HG03280 (cell line): ENCODE measurements around the gene ADRA2A.

ENCODE experiments used
- ATAC-seq: cut with Tn5 transposase; IDR thresholded peaks from one replicate; pipeline ENCODE4 v1.9.1; 2021; ENCODE audit warnings: mild to moderate bottlenecking, moderate library complexity; ENCODE audit not compliant: unreplicated experiment

ADRA2A gene

DNA sequence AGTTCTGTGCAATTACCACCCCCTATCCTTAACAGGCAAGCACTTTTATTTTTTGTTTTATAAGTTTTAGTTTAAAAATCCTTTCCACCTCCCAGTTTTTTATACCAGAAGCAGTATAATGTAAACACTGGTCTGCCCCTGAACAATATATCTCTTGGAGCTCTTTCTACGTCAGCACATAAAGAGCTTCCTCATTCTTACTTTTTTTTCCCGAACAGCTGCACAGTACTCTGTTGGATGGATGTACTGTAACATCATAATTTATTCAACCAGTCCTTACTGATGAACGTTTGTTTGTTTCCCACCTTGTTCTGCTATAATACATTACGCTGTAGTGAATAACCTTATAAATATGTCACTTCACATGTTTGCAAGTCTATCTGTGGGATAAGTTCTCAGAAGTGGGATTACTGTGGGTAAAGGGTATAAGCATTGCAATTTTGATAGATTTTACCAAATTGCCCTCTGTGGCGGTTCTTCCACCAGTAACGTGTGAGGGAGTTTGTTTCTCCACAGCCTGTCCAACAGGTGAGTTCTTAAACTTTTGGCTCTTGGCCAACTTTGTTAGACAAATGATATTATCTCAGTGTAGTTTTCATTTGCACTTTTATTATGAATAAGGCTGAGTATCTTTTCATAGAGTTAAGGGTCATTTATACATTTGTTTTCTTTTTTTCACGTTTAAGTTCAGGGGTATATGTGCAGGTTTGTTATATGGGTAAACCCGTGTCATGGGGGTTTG lies 32.8 kb downstream of the ADRA2A start:
- ATAC-seq: no peak

DNA sequence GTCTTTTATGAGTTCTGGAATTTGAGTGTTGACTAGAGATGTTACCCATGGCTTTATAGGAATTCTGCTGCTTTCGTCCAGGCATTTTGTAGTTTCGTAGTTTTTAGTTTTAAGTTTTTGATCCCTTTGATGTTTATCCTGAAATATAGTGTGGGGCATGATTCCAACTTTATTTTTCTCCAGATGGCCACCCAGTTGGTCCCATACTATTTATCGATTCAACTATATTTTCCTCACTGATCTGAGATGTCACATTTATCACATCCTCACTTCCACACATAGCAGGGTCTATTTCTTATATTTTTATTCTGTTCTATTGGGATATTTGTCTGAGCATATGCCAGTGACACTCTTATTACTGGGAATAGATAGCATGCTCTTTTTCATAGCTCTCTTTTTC lies 33.9 kb downstream of the ADRA2A start:
- no peak for ATAC-seq

DNA sequence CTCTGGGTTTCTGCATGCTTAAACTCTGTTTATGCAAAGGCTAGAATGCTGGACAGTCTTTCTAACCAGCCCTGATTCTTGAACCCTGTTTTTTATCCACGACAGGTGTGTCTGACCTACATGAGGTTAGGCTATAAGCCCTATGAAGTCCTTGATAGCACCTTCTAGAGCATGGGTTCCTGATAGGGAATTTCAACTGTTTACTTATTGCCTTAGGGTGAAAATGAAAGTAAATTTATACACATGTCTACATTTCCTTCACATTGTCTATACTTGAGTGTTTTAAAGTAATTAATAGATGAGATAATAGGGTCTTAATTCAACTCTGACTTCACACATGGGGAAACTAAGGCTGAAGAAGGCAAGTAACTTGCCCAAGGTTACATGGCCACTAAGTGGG lies 35.5 kb downstream of the ADRA2A start:
- no peak for ATAC-seq

DNA sequence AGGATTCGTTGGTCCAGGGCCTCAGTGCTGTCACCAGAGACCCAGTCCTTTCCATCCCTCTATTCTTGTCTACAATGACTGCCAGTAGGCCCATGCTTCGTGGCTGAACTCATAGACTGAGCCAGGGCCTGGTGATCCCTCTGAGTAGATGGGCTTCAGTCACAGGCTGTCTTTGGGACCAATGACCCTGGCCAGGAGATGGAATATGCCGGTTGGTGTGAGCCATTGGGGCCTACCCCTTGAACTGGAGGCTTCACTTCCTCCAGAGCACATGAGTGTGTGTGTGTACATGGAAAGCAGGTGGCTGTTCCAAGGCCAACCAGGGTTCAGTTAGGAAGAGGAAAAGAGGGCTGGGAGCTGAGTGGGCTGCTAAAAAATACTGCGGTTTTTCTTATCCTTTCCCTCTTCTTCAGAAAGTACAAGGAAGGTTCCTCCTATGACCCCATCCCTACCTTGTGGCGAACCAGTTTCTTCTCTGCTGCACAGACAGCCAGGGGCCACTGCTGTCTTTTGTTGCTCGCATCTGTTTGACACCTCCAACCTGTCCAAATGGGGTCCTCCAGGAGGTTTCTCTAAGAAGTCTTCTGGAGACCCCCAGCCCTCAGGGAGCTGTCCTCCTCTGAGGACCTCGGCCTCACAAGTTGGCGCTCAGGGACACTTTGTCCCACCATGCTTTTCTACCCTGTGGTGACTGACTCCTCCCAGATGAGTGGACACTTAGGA lies 36.6 kb downstream of the ADRA2A start:
- ATAC-seq: no peak

DNA sequence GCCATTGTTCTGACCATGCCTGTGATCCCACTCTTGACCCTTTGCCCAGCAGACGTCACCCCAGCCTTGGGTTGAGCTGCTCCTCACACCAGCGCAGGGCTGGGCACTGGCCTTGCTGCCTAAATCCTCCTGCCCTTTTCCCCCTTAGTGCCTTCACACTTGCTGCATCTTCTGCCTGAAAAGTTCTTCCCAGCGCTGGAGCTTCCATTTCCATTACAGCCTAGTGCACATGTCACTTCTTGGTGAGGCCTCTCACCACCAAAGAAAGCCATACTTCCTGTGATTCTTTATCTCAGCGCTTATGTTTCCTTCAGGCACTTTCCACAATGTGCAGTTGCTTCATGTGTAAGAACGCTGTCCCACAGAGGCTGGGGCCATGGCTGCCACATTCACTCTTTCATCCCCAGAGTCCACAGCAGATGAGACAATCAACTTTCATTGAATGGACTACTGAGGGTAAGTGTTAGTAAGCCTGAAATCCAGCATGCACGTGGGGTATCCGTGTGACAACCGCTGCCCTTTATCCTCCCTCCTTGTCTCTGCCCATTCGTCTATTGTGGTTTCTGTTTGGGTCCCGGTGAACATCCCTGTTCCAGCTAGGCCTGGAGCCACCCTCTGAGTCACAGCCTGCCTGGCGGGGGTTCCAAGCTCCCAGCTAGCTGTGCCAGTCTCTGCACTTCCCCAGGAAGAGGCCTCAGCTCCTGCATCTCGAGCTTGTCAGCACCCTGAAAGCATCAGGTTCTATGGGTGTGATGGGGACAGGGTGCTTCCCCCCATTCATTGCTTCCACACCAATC lies 37.3 kb downstream of the ADRA2A start:
- no peak for ATAC-seq

DNA sequence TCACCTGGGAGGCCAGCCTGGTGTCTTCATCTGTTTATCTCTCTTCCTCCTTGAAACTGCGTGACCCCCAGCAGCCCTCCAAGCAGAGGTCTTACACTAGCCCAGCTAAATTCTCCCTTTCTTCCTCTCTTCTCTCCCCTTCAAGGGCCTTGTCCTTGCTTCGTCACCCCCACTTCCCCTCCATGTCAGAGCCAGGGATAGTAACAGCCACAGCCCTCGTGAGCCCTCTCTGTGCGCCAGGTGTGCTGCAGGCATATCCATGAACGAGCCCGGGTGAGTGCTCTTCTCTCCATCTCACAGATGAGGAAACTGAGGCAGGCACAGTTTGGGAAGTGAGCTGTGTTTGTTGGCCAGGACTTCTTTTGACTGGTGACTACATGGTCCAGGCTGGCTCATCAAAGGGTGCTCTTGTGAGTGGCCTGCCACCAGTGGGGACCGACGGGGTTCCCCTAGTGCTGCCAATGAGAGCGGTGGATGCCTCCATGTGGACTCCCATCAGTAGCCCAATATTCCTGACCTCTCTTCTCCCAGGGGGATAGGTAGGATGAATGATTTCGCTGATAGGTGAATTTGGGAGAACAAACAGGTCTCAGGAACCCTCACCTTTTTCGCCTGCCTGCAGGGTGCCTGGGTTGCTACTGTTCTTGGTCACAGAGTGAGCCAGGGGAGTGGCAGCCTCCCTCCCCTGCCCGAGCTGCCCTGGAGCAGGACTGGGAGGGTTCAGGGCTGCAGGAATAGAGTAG lies 38.1 kb downstream of the ADRA2A start:
- ATAC-seq: no peak

DNA sequence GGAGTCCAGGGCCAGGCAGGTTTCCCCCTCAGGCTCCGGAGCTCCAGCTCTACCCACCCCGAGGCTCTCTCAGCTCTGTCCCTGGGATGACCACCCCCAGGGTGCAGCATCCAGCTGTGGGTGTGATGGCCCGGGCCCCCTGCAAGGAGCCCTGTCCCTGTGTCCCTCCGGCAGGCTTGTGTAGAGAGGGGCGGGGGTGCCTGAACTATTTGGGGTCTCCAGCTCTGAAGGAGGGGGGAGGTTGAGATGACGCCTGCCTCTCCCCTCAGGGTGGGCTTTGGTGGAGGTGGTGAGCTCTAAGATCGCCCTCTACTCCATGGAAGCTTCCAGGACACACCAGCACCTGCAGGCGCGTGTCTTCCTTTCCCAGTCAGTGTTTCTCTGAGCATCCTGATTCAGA lies 39.4 kb downstream of the ADRA2A start:
- ATAC-seq: no peak

DNA sequence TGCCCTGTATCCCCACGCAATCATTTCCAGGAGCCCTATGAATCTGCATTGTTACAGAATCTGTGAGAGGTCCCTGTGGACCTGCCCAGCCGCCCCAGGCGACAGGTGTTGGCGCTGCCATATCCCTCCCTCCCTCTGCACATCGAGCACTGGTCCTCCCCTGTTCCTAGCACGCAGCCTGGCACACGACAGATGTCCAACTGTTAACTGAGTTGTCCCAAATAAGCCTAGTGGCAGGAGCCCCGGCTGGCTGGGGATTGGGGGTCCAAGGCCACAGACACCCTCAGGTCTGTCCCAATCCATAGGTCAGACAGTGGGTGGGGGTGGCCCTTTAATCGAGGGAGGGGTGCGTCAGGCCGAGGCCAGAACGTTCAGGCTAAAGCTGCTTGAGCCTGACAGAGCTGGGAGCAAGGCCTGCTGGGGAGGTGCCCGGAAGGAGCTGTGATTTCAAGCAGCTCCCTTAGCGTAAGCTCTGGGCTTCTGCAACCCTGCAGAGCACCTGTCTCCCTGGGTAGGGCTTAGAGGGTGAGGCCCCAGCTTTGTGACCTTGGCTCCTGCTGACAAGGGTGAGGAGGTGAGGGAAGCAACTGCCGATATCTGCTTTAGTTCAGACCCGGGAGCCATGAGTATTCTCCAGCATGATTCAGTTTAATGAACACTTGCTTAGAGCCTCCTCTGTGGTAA lies 40.1 kb downstream of the ADRA2A start:
- no peak for ATAC-seq

DNA sequence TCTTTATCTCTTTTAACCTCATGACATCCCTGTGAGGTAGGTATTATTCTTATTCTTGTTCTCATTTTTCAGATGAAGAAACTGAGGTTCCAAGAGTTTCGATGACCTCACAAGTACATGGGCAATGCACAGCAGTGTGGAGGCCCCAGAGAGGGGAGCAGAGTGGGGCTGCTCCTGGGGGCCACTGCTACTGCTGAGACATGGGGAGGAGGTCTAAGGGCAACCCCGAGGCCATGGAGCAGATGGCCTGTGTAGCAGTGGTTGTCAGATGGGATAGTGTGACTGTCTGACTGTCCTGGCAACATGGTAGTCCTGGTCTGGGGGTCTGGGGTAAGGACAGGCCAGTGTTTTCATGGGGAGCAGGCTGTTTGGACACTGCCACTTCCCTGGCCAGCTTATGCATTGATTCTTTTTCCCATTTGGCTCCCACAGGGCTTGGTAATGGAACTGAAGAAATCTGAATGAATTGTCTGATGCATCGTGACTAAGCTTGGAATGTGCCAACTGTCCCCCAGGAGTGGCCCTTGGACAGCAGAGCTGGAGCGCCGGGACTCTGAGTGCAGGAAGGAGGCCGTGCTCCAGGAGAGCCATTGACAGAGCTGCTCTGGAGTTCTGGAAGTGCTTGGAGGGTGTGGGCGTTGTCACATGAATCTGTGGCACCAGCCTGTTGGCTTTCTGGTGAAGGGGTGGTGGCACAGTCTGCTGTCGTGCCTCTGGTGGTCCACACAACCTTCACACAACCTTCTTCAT lies 40.9 kb downstream of the ADRA2A start:
- no peak for ATAC-seq

DNA sequence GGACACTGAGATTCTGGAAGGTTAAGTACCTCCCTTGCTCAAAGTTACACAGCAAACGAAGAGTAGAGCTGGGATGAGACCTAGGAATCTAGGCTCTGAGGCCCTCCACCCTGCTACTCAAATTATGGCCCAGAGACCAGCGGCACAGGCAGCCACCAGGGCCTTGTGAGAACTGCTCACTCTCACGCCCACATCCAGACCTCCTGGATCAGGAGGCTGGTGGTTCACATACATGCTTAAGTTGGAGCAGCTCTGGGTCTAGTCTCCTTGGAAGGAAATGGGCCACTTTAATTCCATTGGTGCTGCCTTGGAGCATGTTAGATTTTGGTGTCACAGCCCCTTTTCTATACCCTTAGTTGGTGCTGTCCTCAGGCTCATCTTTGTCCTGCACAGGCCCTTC lies 41.9 kb downstream of the ADRA2A start:
- ATAC-seq: no peak

DNA sequence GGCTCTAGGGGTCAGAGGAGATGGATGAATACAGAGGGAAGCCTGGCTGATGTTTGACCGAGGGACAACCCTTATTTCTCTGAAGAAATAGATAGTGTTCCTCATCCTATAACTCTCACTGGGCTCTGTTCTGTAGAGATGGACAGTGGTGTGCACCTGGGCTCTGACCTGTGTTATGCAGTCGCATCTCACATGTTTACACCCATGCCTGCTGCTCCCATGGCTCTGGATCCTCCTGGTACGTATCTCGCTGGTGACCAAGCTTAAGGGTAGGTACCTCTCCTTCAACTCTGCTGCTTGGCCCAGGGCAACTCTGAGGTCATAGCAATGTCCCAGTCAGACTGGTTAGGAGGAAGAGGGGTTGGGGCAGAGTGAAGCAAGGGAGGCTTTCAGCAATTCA lies 42.8 kb downstream of the ADRA2A start:
- no peak for ATAC-seq

DNA sequence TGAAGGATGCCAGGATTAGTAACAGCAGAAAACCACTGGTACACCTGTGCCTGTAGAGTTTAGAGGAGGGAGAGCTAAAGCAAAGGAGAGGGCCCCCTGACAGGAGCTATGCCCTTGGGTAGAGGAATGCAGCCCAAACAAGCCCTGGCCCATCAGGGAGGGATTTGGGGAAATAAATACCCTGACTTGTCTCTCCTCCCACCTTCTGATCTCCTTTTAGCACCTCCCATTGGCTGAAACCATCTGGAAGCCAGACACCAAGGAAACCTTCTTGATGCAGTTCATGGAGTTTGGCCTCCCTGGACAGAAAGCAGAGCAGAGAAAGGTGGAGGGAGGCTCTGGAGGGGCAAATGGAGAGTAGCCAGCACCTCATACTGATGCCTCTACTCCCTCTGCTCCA lies 45.3 kb downstream of the ADRA2A start:
- no peak for ATAC-seq

DNA sequence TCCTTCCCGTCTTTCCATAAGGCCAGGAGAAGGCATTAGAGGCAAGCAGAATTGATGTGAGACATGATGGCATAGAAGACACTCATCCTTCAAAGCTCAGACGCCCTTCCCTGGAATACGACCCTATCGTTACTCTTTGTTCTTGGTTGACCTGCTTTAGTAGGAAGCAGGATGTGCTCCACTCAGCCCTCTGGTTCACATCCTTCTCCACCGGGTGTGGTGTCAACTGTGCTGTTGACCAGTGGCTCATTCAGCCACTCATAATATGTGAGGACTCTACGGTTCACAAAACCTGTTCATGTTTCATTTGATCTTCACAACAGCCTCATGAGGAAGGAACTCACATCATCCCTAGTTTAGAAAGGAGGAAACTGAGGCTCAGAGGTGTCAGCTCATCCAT lies 47.1 kb downstream of the ADRA2A start:
- ATAC-seq: no peak

DNA sequence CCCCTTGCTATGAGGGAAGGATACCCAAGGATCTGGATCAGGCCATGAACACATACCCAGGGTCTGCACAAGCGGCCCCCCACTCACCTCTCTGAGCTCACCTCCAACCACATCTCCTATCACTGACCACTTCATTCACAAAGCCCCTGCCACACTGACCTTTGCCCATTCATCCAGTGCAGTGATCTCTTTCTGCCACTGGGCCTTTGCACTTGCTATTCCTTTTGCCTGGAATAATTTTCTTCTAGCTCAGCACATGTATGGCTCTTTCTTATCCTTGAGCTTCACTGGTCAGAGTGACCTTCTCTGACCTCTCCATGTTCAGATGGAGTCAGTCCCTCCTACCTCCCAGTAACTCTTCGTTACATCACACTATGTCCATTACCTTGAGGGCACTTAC lies 48.3 kb downstream of the ADRA2A start:
- no peak for ATAC-seq

DNA sequence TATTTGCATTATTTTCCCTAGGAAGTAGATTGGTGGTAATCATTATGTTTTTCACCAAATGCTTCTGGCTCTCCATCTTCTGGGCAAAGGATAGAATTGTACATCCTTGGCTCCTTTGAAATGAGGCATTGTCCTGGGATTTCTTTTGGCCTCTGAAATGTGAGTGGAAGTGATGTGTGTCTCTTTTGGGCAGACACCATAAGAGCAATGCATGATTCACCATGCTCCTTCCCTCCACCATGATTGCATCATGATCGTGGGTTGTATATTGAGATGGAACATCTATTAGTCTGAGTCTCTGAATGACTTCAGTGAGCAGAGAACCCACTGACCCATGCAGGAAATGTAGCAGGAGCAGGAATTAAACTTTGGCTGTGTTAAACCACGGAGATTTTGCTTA lies 49.2 kb downstream of the ADRA2A start:
- no peak for ATAC-seq

DNA sequence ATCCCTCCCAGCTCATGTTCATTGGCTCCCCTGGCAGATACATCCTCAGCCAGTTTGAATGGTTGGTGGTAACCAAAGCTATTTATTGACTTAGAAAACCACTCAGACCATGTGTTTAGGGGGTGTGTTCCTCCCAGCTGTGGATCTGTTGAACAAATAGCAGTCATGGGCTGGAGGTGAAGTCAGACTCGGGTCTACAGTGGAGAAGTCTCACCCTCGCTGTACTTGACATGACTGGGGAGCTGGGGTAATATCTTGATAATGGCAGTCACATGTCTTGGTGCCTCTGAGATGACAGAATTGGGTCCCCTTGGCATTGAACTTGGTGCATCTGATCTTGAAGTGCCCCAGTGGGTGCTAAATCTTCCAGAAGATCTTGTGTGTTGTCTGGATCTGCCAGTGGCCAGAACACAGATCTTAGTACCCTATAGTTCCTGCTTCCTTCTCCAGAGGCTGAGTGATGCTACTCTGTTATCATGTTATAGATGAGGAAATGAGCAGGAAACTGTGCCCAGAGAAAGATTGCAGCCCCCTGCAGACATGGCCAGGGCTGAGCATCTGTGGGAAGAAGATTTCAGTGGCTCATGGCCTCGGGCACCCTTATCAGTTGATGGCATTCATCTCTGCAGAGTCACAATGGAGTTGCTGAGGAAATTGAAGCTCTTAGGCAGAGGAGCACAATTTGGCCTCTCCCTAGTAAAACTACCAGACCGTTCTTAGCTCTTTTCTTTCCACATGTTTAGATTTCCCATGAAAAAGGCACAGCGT lies 50.4 kb downstream of the ADRA2A start:
- no peak for ATAC-seq

DNA sequence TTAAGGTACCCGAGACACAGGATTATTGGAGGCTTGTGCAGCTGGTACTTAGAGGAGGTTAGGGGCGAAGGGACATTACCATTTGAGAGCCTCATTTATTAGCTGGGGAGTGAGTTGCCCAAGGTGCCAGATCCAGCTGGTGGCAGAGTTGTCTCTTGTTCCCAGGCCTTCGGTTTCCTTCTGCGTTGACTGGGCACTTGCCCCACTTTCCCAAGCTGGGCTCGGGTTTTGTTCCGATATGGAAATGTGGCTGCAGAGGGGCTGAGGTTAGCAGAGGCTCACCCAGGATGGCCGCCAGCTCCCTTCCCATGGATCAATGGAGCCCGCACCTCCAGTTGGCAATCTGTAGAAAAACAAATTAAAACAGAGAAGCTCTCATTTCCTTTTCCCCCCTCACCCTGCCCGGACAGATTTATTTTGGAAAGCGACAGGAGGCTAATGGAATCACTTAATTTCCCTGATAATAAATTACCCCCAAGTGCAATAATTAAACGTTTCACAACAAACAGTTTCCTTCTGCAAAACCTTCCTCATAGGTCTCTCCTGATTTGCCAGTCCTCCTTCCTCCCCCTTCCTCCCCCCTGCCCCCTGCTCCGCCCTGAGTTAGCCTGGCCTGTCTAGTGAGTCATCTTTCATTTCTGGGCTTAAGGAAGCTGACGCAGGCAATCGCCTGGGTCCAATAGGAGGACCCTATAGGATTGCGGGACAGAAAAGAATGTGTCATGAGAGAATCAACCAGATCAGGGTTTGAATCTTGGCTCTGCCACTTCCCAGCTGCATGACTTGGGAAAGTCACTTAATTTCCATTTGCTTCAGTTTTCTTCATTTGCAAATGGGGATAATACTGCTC lies 51.7 kb downstream of the ADRA2A start:
- ATAC-seq: no peak

DNA sequence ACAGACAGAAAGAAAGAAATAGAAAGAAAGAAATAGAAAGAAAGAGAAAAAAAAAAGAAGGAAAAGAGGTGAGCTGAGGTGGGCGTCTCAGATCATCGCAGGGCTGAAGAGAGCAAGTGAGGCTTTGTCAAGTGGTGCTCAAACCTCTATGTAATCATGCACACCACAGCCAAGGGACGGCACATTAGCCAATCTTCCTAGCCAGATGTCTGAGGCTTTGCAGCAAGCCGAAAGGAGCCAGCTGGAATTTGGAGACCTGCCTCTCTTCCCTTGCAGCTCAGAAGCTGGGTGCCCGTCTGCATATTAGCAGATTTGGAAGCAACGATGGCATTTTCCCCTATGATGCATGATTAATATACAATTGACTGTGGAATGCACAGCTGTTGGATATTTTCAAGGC lies 52.5 kb downstream of the ADRA2A start:
- ATAC-seq: no peak
